Immature natural killer cell (primary cell): Measurements from ENCODE around the gene NCK1. TPM values are rescaled to one million over a fixed set of nuclear protein-coding genes. Genes with fewer than 3 reads are reported as not detected.
A peak's percentile ranks its signal among the peaks of the same experiment; 100 is the strongest.

Experiments
- DNase-seq, 3 donors: peaks; one replicate each; pipeline ENCODE4 v3.0.0; 2022; ENCODE audit warnings: mixed read lengths in 1 of 3
- H3K27ac Mint-ChIP-seq, 6 donors: one replicate each; pipeline ENCODE4 v1.8.0; 2020; ENCODE audit warnings: mixed read lengths in 6 of 6, mild to moderate bottlenecking in 5 of 6, inconsistent platforms in 4 of 6, moderate library complexity in 3 of 6
- H3K27me3 Mint-ChIP-seq, 3 donors: one replicate each; pipeline ENCODE4 v1.8.0; 2020 to 2021; ENCODE audit warnings: low read depth in 3 of 3, mild to moderate bottlenecking in 3 of 3, mixed read lengths in 3 of 3, moderate library complexity in 3 of 3, inconsistent platforms in 1 of 3
- H3K36me3 Mint-ChIP-seq, 3 donors: one replicate each; pipeline ENCODE4 v1.8.0; 2020; ENCODE audit warnings: mixed read lengths in 3 of 3, inconsistent platforms in 2 of 3, mild to moderate bottlenecking in 2 of 3
- H3K4me1 Mint-ChIP-seq, 2 donors: one replicate each; pipeline ENCODE4 v1.8.0; 2020; ENCODE audit warnings: inconsistent platforms in 2 of 2, mild to moderate bottlenecking in 2 of 2, mixed read lengths in 2 of 2, moderate library complexity in 1 of 2
- H3K4me3 Mint-ChIP-seq, 5 donors: one replicate each; pipeline ENCODE4 v1.8.0; 2020; ENCODE audit warnings: mild to moderate bottlenecking in 5 of 5, mixed read lengths in 5 of 5, inconsistent platforms in 3 of 5, moderate library complexity in 3 of 5
- H3K9me3 Mint-ChIP-seq, 6 donors: one replicate each; pipeline ENCODE4 v1.8.0; 2020; ENCODE audit warnings: mild to moderate bottlenecking in 6 of 6, mixed read lengths in 6 of 6, inconsistent platforms in 4 of 6, moderate library complexity in 3 of 6
- polyA plus RNA-seq, 3 donors: library from polyadenylated mRNA; unstranded; fragments of 300-500 nt; fragmentation: Illumina TruSeq; gene quantifications; one replicate each; pipeline ENCODE4 v1.2.3, GENCODE V29; 2021

The NCK1 gene
- polyA plus RNA-seq, 3 donors from 2014 or later = 46.2 to 68.9 (median 46.3) TPM

DNA sequence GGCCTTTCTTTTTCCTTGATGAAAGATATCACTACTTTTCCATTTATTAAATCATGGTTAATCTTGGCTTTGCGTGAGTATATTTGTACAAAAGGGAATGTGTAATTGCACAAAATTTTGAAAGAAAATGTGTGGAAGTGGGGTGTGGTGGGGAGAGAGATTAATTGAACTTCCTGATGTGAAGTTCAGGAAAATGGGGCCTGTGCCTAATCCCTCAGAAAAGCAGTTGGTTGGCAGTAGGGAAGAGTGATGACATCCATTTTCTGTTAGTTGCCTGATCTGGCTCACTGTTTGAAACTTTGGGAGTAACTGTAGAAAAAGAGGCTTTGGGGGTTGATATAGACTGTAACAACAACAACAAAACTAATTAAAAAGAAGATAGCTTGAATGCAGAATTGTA, 85.0 kb downstream of the NCK1 start:
- H3K4me1 Mint-ChIP-seq = peaks cover 38 to 67% of the 10 kb centered on the region in 2 donors
- no peak for DNase-seq
- peaks cover 6 to 16% (median 13%) of the 10 kb centered on the region in 3 donors for H3K36me3 Mint-ChIP-seq
- H3K27ac Mint-ChIP-seq = peak overlapping the region in 5 of 6 donors; percentile 12 to 87 (median 70)
- H3K4me3 Mint-ChIP-seq = no peak overlapping the region
- H3K27me3 Mint-ChIP-seq = peaks cover 0 to 1% (median 0%) of the 10 kb centered on the region in 3 donors
- no peaks in the 10 kb centered on the region for H3K9me3 Mint-ChIP-seq

GRCh38 chr3:136947477-136947876, 85.5 kb downstream of the NCK1 start:
- DNase-seq = no peak
- no peaks in the 10 kb centered on the region for H3K9me3 Mint-ChIP-seq
- peaks cover 0 to 1% (median 0%) of the 10 kb centered on the region in 3 donors for H3K27me3 Mint-ChIP-seq
- peaks cover 6 to 16% (median 13%) of the 10 kb centered on the region in 3 donors for H3K36me3 Mint-ChIP-seq
- H3K4me3 Mint-ChIP-seq = no peak overlapping the region
- H3K27ac Mint-ChIP-seq = peak overlapping the region; percentile 5 to 87 (median 82)
- peaks cover 33 to 62% of the 10 kb centered on the region in 2 donors for H3K4me1 Mint-ChIP-seq

GRCh38 chr3:136949146-136949545, 87.1 kb downstream of the NCK1 start:
- Mint-ChIP-seq H3K36me3 (peaks cover 6 to 16% (median 13%) of the 10 kb centered on the region in 3 donors), H3K27ac (peak overlapping the region in 4 of 6 donors; percentile 55 to 71 (median 62)), H3K4me3 (no peak overlapping the region), H3K9me3 (no peaks in the 10 kb centered on the region), H3K27me3 (peaks cover 0 to 1% (median 0%) of the 10 kb centered on the region in 3 donors), H3K4me1 (peaks cover 18 to 45% of the 10 kb centered on the region in 2 donors)
- no peak for DNase-seq

- DNase-seq = no peak
- no peaks in the 10 kb centered on the region for H3K9me3 Mint-ChIP-seq
- peaks cover 6 to 16% (median 13%) of the 10 kb centered on the region in 3 donors for H3K36me3 Mint-ChIP-seq
- H3K27me3 Mint-ChIP-seq = peaks cover 0 to 1% (median 0%) of the 10 kb centered on the region in 3 donors
- no peak overlapping the region for H3K4me3 Mint-ChIP-seq
- H3K27ac Mint-ChIP-seq = no peak overlapping the region
- peaks cover 17 to 43% of the 10 kb centered on the region in 2 donors for H3K4me1 Mint-ChIP-seq
Measured at GRCh38 chr3:136949708-136950107, 87.7 kb downstream of the NCK1 start.

GRCh38 chr3:136950623-136951022, 88.6 kb downstream of the NCK1 start:
- Mint-ChIP-seq H3K36me3 (peaks cover 2 to 13% (median 9%) of the 10 kb centered on the region in 3 donors), H3K27me3 (peaks cover 0 to under 1% (median 0%) of the 10 kb centered on the region in 3 donors), H3K4me1 (peaks cover 24 to 47% of the 10 kb centered on the region in 2 donors)

GRCh38 chr3:136952292-136952691, 90.3 kb downstream of the NCK1 start:
- Mint-ChIP-seq H3K4me1 (peaks cover 25 to 46% of the 10 kb centered on the region in 2 donors), H3K36me3 (no peaks in the 10 kb centered on the region), H3K4me3 (no peak overlapping the region), H3K27ac (peak overlapping the region in 3 of 6 donors; percentile 1 to 14 (median 11)), H3K27me3 (peaks cover 0 to 1% (median 1%) of the 10 kb centered on the region in 3 donors), H3K9me3 (no peaks in the 10 kb centered on the region)
- DNase-seq = no peak

More at GRCh38 chr3:136950623-136951022, 88.6 kb downstream of the NCK1 start:
- no peak overlapping the region for H3K4me3 Mint-ChIP-seq
- H3K9me3 Mint-ChIP-seq = no peaks in the 10 kb centered on the region
- no peak overlapping the region for H3K27ac Mint-ChIP-seq
- DNase-seq = no peak

GRCh38 chr3:136954251-136954650, 92.2 kb downstream of the NCK1 start:
- Mint-ChIP-seq H3K27me3 (peaks cover 0 to 3% (median 1%) of the 10 kb centered on the region in 3 donors), H3K27ac (peak overlapping the region in 1 of 6 donors; percentile 23), H3K9me3 (no peaks in the 10 kb centered on the region), H3K4me3 (no peak overlapping the region), H3K36me3 (no peaks in the 10 kb centered on the region), H3K4me1 (peaks cover 20 to 28% of the 10 kb centered on the region in 2 donors)
- no peak for DNase-seq

DNA sequence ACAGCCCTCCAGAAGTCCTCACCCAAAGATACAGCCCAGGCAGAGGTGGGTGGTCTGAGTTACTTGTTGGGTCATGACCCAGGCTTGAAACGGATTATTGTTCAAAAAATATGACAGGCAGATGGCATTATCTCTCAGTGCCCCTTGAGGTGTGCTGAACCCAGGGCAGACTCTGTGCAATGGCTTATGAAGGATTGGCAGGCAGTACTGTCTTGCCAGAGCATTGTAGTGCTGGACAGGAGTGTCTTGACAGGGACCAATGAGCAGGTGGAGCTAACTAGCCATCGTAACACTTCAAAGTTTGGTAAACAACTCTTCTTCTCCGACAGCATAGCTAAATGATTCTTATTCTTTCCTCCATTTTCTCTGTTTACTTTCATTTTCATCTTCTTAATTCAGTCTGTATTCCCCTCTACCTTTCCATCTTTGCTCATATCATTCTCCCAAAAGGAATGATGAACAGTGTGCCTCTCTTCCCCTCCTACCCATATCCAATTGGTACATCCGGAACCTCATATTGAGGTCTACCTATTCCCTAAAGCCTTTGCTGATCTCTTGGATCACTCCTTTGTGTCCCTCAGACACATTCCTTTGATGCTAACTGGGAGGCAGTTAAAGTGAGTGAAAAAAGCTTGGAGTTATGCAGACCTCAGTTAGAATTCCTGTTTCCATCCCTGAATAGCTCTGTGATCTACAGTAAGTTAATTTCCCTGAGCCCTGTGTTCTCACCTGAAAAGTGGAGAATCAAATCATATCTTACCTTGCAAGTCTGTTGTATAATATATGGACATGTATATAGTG, 93.2 kb downstream of the NCK1 start:
- DNase-seq = no peak
- Mint-ChIP-seq H3K27ac (peak overlapping the region; percentile 26 to 90 (median 56)), H3K36me3 (peaks cover 0 to 3% (median 0%) of the 10 kb centered on the region in 3 donors), H3K4me1 (peaks cover 20 to 25% of the 10 kb centered on the region in 2 donors), H3K9me3 (no peaks in the 10 kb centered on the region), H3K4me3 (peak overlapping the region in 4 of 5 donors; percentile 3 to 46 (median 24)), H3K27me3 (peaks cover 0 to 3% (median 1%) of the 10 kb centered on the region in 3 donors)

DNA sequence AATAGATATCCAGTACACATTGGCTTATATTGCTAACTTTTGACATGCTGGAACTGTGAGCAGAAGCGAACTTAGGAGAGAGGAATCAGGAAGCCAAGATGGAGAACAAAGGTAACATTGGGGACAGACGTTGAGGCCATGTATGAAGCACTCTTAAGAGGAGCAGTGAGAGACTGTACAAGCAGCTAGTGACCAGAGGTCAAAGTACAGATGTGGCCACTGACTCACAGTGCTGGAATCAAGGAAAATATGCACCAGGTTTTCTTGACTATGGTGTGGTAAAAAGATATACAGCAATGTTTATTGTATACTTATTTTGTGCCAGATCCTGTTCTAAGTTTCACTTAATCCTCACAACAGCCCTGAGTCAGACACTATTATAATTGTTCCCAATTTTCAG, 93.8 kb downstream of the NCK1 start:
- Mint-ChIP-seq H3K27me3 (peaks cover 0 to 3% (median 1%) of the 10 kb centered on the region in 3 donors), H3K36me3 (peaks cover 0 to 3% (median 3%) of the 10 kb centered on the region in 3 donors), H3K9me3 (no peaks in the 10 kb centered on the region), H3K4me3 (no peak overlapping the region), H3K27ac (peak overlapping the region in 5 of 6 donors; percentile 26 to 90 (median 61)), H3K4me1 (peaks cover 20 to 25% of the 10 kb centered on the region in 2 donors)
- DNase-seq = no peak

DNA sequence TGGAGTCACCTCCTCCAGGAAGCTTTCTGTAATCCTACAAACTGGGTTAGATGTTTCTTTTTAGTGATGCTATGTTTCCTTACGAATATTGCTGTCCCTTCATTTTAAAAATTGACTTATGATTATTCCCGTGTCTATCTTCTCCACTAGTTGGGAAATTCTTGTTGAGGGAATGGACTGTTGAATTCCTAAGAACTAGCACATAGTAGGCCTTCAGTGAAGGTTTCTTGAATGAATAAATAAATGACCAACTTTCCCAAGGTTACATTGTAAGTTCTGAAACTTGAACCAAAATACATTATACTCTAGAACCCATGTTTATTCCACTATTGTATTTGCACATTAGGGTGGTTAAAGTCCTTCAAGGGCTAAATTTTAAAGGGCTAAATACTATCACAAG, 95.0 kb downstream of the NCK1 start:
- H3K27ac Mint-ChIP-seq = no peak overlapping the region
- DNase-seq = no peak
- H3K36me3 Mint-ChIP-seq = peaks cover 0 to 3% (median 3%) of the 10 kb centered on the region in 3 donors
- no peaks in the 10 kb centered on the region for H3K9me3 Mint-ChIP-seq
- peaks cover 0 to 3% (median 1%) of the 10 kb centered on the region in 3 donors for H3K27me3 Mint-ChIP-seq
- no peak overlapping the region for H3K4me3 Mint-ChIP-seq
- peaks cover 20 to 25% of the 10 kb centered on the region in 2 donors for H3K4me1 Mint-ChIP-seq

GRCh38 chr3:136957751-136958288, 95.8 kb downstream of the NCK1 start, which contains the start of gene IL20RB:
TSS of gene IL20RB (plus strand) at chr3:136957983. CDS start at chr3:136958114, 131 bp downstream.
- Mint-ChIP-seq H3K4me1 (peaks cover 20 to 25% of the 10 kb centered on the region in 2 donors), H3K36me3 (peaks cover 0 to 3% (median 3%) of the 10 kb centered on the region in 3 donors), H3K27me3 (peaks cover 0 to 3% (median 1%) of the 10 kb centered on the region in 3 donors), H3K4me3 (no peak within 1 kb of the TSS), H3K9me3 (no peaks in the 10 kb centered on the region), H3K27ac (peak within 1 kb of the TSS in 1 of 6 donors; percentile 11)
- no peak for DNase-seq

DNA sequence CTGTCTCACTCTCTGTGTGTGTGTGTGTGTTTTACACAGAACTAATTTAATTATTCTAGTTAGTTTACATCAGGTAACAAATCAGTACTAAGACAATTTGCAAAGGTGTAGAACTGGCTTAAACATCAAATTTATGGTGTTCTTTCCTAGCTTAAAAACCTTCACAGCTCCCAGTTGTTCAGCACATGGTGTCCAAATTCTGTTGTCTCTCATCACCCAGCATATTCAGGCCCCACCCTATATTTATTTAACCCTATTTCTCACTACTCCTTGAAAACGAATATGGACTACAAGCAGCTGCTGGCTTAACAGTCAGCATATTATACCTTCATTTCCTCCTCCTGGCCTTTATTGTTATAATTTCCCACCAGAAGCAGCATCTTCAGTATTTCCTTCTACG, 96.9 kb downstream of the NCK1 start:
- peaks cover 0 to 3% (median 1%) of the 10 kb centered on the region in 3 donors for H3K27me3 Mint-ChIP-seq
- DNase-seq = no peak
- peaks cover 20 to 25% of the 10 kb centered on the region in 2 donors for H3K4me1 Mint-ChIP-seq
- H3K36me3 Mint-ChIP-seq = peaks cover 0 to 3% (median 3%) of the 10 kb centered on the region in 3 donors
- no peak overlapping the region for H3K4me3 Mint-ChIP-seq
- H3K9me3 Mint-ChIP-seq = no peaks in the 10 kb centered on the region
- no peak overlapping the region for H3K27ac Mint-ChIP-seq

GRCh38 chr3:136959599-136959998, 97.6 kb downstream of the NCK1 start:
- DNase-seq = no peak
- peaks cover 17 to 22% of the 10 kb centered on the region in 2 donors for H3K4me1 Mint-ChIP-seq
- no peaks in the 10 kb centered on the region for H3K9me3 Mint-ChIP-seq
- H3K27me3 Mint-ChIP-seq = peaks cover 0 to 3% (median 1%) of the 10 kb centered on the region in 3 donors
- peaks cover 0 to 3% (median 3%) of the 10 kb centered on the region in 3 donors for H3K36me3 Mint-ChIP-seq
- H3K4me3 Mint-ChIP-seq = no peak overlapping the region
- no peak overlapping the region for H3K27ac Mint-ChIP-seq
